Endothelial cell of umbilical vein (primary cell): ENCODE measurements around the gene ATP9B.

Source experiments
- CTCF ChIP-seq, 2 donors: IDR thresholded peaks; 1 replicate in 1 of 2; 2 replicates in 1 of 2; pipeline ENCODE4 v1.5.1; 2011; ENCODE audit warnings: low read length in 2 of 2, mild to moderate bottlenecking in 2 of 2, moderate library complexity in 2 of 2, control low read depth in 1 of 2, inconsistent platforms in 1 of 2, low read depth in 1 of 2; ENCODE audit not compliant: insufficient read depth in 1 of 2; ENCODE audit errors: extremely low read depth in 1 of 2
- EZH2 ChIP-seq: IDR thresholded peaks from 2 replicates; pipeline ENCODE4 v1.6.1; 2012; ENCODE audit warnings: borderline replicate concordance, low read depth, mild to moderate bottlenecking, moderate library complexity, low read length, inconsistent platforms; ENCODE audit not compliant: severe bottlenecking
- FOS ChIP-seq: IDR thresholded peaks from 2 replicates; pipeline ENCODE4 v1.6.1; 2011; ENCODE audit warnings: mild to moderate bottlenecking, low read length, moderate library complexity, borderline replicate concordance; ENCODE audit not compliant: insufficient read depth
- GATA2 ChIP-seq: IDR thresholded peaks from 2 replicates; pipeline ENCODE4 v1.7.0; 2011; ENCODE audit warnings: low read depth, mild to moderate bottlenecking, moderate library complexity, mixed read lengths, low read length; ENCODE audit not compliant: insufficient read length, insufficient read depth
- JUN ChIP-seq: IDR thresholded peaks from 2 replicates; pipeline ENCODE4 v1.6.1; 2011; ENCODE audit warnings: borderline replicate concordance, low read depth; ENCODE audit not compliant: insufficient read length, insufficient read depth
- MAX ChIP-seq: IDR thresholded peaks from 2 replicates; pipeline ENCODE4 v1.6.1; 2011; ENCODE audit not compliant: insufficient read depth, insufficient read length
- MYC ChIP-seq: IDR thresholded peaks from one replicate; pipeline ENCODE4 v1.6.1; 2011; ENCODE audit warnings: mild to moderate bottlenecking, low read depth, low read length
- POLR2A ChIP-seq: IDR thresholded peaks from 2 replicates; pipeline ENCODE4 v1.6.1; 2012; ENCODE audit warnings: low read depth, mild to moderate bottlenecking, control low read depth, low read length
- POLR2AphosphoS5 ChIP-seq: IDR thresholded peaks from 2 replicates; pipeline ENCODE4 v1.6.1; 2012; ENCODE audit warnings: low read depth, mild to moderate bottlenecking, control low read depth, low read length, moderate library complexity; ENCODE audit not compliant: insufficient read depth

GRCh38 chr18:79104137-79104536 lies 34.9 kb downstream of the ATP9B start:
- TF ChIP-seq CTCF (IDR thresholded peaks at IDR 0.05; ENCODE audit: extremely low read depth in 1 of 2, insufficient read depth in 1 of 2, low read depth in 1 of 2, low read length in 2 of 2) (no peak), POLR2AphosphoS5 (no peak), GATA2 (no peak), POLR2A (no peak), JUN (no peak), EZH2 (no peak), MAX (no peak), FOS (no peak), MYC (no peak)
